ENCODE results near the gene RPL6. TPM values are rescaled to one million over a fixed set of nuclear protein-coding genes. Genes with fewer than 3 reads are reported as not detected.

The RPL6 gene
- total and polyA plus RNA-seq, 10 of the 15 experiments (the other 5 are each of a cell fraction or from before 2014, with no cell fraction given) = 801 to 3,690 (median 2,265) TPM

DNA sequence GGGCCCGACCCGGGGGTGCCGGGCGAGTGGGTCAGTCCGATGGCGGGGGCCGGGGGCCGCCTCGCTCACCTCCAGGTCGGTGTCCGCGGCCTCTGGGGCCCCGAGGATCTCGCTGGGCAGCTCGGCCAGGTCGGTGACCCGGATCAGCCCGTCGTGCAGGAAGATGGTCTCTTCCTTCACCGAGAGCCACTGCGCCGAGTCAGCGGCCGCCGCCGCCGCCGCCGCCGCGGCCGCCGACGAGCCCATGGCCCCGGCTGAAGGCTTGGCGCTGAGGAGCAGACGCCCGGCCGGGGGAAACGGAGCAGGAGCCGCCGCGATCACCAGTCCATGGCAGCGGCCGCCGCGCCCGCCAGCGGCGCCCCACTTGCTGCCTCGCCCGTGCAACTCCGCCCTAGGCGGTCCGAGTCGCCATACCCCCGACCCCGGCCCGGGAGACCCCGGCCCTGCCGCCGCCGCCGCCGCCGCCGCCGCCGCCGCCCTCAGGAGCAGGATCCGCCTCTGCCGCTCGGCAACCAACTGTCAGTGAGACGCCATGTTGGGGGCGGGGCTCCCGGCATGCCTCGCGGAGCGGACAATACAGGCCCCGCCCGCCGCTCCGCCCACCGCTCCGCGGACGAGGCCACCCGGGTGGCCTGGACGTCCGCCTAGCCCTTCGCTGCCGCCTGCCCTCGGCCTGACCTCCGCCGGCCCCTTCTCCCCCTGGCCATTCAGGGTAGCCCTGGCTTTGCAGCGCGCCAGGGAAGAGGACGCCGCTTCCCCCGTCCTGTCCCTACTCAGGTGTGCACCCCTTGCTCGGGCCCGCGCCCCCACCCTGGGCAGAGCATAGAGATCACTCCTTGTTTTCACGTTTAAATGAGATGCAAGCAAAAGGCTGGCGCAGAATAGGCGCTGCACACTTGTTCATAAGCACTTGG is 27.3 kb downstream of the RPL6 start, which contains the start of gene HECTD4 (continued):
- no peak for TF ChIP-seq SREBF1 (IDR thresholded peaks at IDR 0.05; ENCODE audit: low read length)
- TF ChIP-seq, protein P1, sequence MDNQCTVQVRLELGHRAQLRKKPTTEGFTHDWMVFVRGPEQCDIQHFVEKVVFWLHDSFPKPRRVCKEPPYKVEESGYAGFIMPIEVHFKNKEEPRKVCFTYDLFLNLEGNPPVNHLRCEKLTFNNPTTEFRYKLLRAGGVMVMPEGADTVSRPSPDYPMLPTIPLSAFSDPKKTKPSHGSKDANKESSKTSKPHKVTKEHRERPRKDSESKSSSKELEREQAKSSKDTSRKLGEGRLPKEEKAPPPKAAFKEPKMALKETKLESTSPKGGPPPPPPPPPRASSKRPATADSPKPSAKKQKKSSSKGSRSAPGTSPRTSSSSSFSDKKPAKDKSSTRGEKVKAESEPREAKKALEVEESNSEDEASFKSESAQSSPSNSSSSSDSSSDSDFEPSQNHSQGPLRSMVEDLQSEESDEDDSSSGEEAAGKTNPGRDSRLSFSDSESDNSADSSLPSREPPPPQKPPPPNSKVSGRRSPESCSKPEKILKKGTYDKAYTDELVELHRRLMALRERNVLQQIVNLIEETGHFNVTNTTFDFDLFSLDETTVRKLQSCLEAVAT (IDR thresholded peaks at IDR 0.05) = no peak
- TF ChIP-seq HDGF (IDR thresholded peaks at IDR 0.05) = no peak
- TF ChIP-seq JUNB (IDR thresholded peaks at IDR 0.05) = no peak
- no peak; the same call in none of the 2 replicates for TF ChIP-seq SMARCA5 (IDR thresholded peaks at IDR 0.05)
- no peak for TF ChIP-seq CREM (IDR thresholded peaks at IDR 0.05; ENCODE audit: low read depth)
- TF ChIP-seq MYC (IDR thresholded peaks at IDR 0.05; ENCODE audit: insufficient read depth, insufficient read length, insufficient replicate concordance, low read length, severe bottlenecking) = no peak
- no peak for TF ChIP-seq FOXM1 (IDR thresholded peaks at IDR 0.05; ENCODE audit: low read depth, low read length)
- peak; percentile 69; the same call in 1 of the 2 replicates for TF ChIP-seq POLR2AphosphoS2 (IDR thresholded peaks at IDR 0.05; ENCODE audit: low read depth, low read length)
- TF ChIP-seq, protein P2, sequence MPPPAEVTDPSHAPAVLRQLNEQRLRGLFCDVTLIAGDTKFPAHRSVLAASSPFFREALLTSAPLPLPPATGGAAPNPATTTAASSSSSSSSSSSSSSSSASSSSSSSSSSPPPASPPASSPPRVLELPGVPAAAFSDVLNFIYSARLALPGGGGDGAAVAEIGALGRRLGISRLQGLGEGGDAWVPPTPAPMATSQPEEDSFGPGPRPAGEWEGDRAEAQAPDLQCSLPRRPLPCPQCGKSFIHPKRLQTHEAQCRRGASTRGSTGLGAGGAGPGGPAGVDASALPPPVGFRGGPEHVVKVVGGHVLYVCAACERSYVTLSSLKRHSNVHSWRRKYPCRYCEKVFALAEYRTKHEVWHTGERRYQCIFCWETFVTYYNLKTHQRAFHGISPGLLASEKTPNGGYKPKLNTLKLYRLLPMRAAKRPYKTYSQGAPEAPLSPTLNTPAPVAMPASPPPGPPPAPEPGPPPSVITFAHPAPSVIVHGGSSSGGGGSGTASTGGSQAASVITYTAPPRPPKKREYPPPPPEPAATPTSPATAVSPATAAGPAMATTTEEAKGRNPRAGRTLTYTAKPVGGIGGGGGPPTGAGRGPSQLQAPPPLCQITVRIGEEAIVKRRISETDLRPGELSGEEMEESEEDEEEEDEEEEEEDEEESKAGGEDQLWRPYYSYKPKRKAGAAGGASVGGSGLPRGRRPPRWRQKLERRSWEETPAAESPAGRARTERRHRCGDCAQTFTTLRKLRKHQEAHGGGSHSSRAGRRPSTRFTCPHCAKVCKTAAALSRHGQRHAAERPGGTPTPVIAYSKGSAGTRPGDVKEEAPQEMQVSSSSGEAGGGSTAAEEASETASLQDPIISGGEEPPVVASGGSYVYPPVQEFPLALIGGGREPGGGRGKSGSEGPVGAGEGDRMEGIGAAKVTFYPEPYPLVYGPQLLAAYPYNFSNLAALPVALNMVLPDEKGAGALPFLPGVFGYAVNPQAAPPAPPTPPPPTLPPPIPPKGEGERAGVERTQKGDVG (CRISPR knock-in tag; IDR thresholded peaks at IDR 0.05) = no peak
- no peak for TF ChIP-seq PAX8 (IDR thresholded peaks at IDR 0.05)

Measured in GM12878 (cell line).